CD14-positive monocyte (primary cell): ENCODE data around the gene CRB2. TPM values are rescaled to one million over a fixed set of nuclear protein-coding genes. Genes with fewer than 3 reads are reported as not detected.

Source experiments
- DNase-seq, 3 donors: peaks; one replicate each; pipeline ENCODE4 v3.0.0-alpha.2; 2011 to 2022
- H2AFZ ChIP-seq: 2 replicates; pipeline ENCODE4 v1.6.0; 2012; ENCODE audit warnings: mild to moderate bottlenecking, low read depth, low read length, inconsistent platforms; ENCODE audit not compliant: insufficient read depth, poor library complexity, severe bottlenecking
- H3K27ac ChIP-seq, 2 donors: 1 replicate in 1 of 2; 2 replicates in 1 of 2; pipeline ENCODE4 v1.5.1; 2012 to 2013; ENCODE audit warnings: low read length in 2 of 2, control low read depth in 1 of 2, inconsistent platforms in 1 of 2, low read depth in 1 of 2, mild to moderate bottlenecking in 1 of 2
- H3K27me3 ChIP-seq, 2 donors: one replicate each; pipeline versions ENCODE4 v1.6.0 to v1.6.1; 2011 to 2013; ENCODE audit warnings: low read length in 2 of 2; ENCODE audit not compliant: control insufficient read depth in 2 of 2, insufficient read depth in 2 of 2
- H3K36me3 ChIP-seq, 2 donors: replicated peaks in 1 of 2; 1 replicate in 1 of 2; 2 replicates in 1 of 2; pipeline versions ENCODE4 v1.5.1 to v1.6.1; 2012 to 2013; ENCODE audit warnings: low read length in 2 of 2, control low read depth in 1 of 2, inconsistent platforms in 1 of 2, mild to moderate bottlenecking in 1 of 2; ENCODE audit not compliant: insufficient read depth in 2 of 2, control insufficient read depth in 1 of 2
- H3K4me1 ChIP-seq, 2 donors: 1 replicate in 1 of 2; 2 replicates in 1 of 2; pipeline versions ENCODE4 v1.5.1 to v1.6.1; 2012 to 2013; ENCODE audit warnings: low read length in 2 of 2, control low read depth in 1 of 2, inconsistent platforms in 1 of 2, mild to moderate bottlenecking in 1 of 2, moderate library complexity in 1 of 2; ENCODE audit not compliant: insufficient read depth in 2 of 2, control insufficient read depth in 1 of 2
- H3K4me2 ChIP-seq: replicated peaks from 2 replicates; pipeline ENCODE3; 2012; ENCODE audit warnings: low read length, moderate library complexity, mild to moderate bottlenecking; ENCODE audit not compliant: poor library complexity, severe bottlenecking; ENCODE audit errors: extremely low read depth
- H3K4me3 ChIP-seq, 3 experiments: fragments of 200-600 bp in 1 of 3; sonication (generic) in 1 of 3; replicated peaks in 1 of 3; 1 replicate in 2 of 3; 2 replicates in 1 of 3; pipeline ENCODE4 v1.5.1; 2011 to 2013; ENCODE audit warnings: low read length in 3 of 3, mild to moderate bottlenecking in 3 of 3, control low read depth in 2 of 3, low read depth in 2 of 3, inconsistent platforms in 1 of 3, moderate library complexity in 1 of 3
- H3K79me2 ChIP-seq: 2 replicates; pipeline ENCODE4 v1.6.0; 2012; ENCODE audit warnings: mild to moderate bottlenecking, control low read depth, inconsistent platforms, low read length, moderate library complexity; ENCODE audit not compliant: insufficient read depth
- H3K9ac ChIP-seq: 2 replicates; pipeline ENCODE4 v1.6.0; 2017; ENCODE audit warnings: low read length, mild to moderate bottlenecking; ENCODE audit not compliant: insufficient read depth, poor library complexity, severe bottlenecking
- H3K9me3 ChIP-seq, 2 donors: replicated peaks in 1 of 2; 1 replicate in 1 of 2; 2 replicates in 1 of 2; pipeline versions ENCODE4 v1.5.1 to v1.6.1; 2012 to 2013; ENCODE audit warnings: low read length in 2 of 2, control low read depth in 1 of 2; ENCODE audit not compliant: control insufficient read depth in 1 of 2, insufficient read depth in 1 of 2
- H4K20me1 ChIP-seq: 2 replicates; pipeline ENCODE4 v1.6.0; 2012; ENCODE audit warnings: mild to moderate bottlenecking, low read length, control low read depth, moderate library complexity; ENCODE audit not compliant: insufficient read depth
- H3K27ac Mint-ChIP-seq, 7 donors: one replicate each; pipeline ENCODE4 v1.8.0; 2020; ENCODE audit warnings: mild to moderate bottlenecking in 7 of 7, mixed read lengths in 7 of 7, moderate library complexity in 6 of 7, inconsistent platforms in 2 of 7
- H3K27me3 Mint-ChIP-seq, 3 donors: one replicate each; pipeline ENCODE4 v1.8.0; 2021 to 2022; ENCODE audit warnings: low read depth in 3 of 3, mild to moderate bottlenecking in 3 of 3, mixed read lengths in 3 of 3, moderate library complexity in 3 of 3, inconsistent platforms in 1 of 3
- H3K36me3 Mint-ChIP-seq, 2 donors: one replicate each; pipeline ENCODE4 v1.8.0; 2020; ENCODE audit warnings: mixed read lengths in 2 of 2, inconsistent platforms in 1 of 2, mild to moderate bottlenecking in 1 of 2
- H3K4me1 Mint-ChIP-seq: one replicate; pipeline ENCODE4 v1.8.0; 2020; ENCODE audit warnings: mild to moderate bottlenecking, mixed read lengths
- H3K4me3 Mint-ChIP-seq, 2 donors: one replicate each; pipeline ENCODE4 v1.8.0; 2020; ENCODE audit warnings: mild to moderate bottlenecking in 2 of 2, mixed read lengths in 2 of 2, moderate library complexity in 1 of 2
- H3K9me3 Mint-ChIP-seq, 7 donors: one replicate each; pipeline ENCODE4 v1.8.0; 2020 to 2022; ENCODE audit warnings: mixed read lengths in 7 of 7, mild to moderate bottlenecking in 6 of 7, moderate library complexity in 6 of 7, inconsistent platforms in 2 of 7
- WGBS: methylation state at CpG from one replicate; pipeline ENCODE4 v1.1.5; 2013; ENCODE audit warnings: missing lambda C conversion rate; ENCODE audit not compliant: insufficient coverage; 5-methylcytosine and 5-hydroxymethylcytosine counted together
- intact Hi-C, 2 donors: fragments of 100-400 bp; cut with micrococcal nuclease; formaldehyde crosslinking; loops; one replicate each; pipeline versions ENCODE4 v1.15.0 to v1.15.1; 2023
- polyA plus RNA-seq, 3 donors: library from polyadenylated mRNA; depleted of rRNA in 1 of 3; unstranded in 2 of 3; stranded (reverse) in 1 of 3; fragments of 300-500 nt in 2 of 3; fragments of >200 nt in 1 of 3; fragmentation: Illumina TruSeq in 2 of 3; gene quantifications; 1 replicate in 2 of 3; 2 replicates in 1 of 3; pipeline ENCODE4 v1.2.3, GENCODE V29; 2012 to 2021
- TF ChIP-seq, protein P1 (sequence below): fragments of 200-600 bp; IDR thresholded peaks from one replicate; pipeline ENCODE4 v1.8.0; 2022; ENCODE audit warnings: antibody characterized with exemption, mild to moderate bottlenecking

The CRB2 gene
- polyA plus RNA-seq, 3 donors: not detected

DNA sequence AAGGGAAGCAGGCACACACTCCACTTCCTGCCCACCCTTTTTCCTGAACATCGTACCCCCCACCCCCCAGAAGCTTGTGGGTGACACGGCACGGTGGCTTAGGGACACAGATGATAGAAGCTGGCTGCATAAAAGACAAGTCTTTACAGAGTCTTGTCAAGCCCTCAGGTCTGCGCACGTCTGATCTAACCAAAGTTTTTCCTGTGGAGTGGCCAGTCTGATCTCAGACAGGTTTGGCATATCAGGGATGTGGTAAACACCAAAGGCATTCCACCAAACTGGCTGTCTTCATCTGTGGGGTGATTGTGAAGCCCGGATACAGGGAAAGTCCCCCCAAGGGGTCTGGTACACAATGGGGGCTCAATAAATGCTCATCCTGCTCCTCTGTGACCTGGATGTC is 50.0 kb downstream of the CRB2 start:
- H4K20me1 ChIP-seq: peaks cover 31% of the 10 kb centered on the region
- no peaks in the 10 kb centered on the region for H3K4me1 Mint-ChIP-seq
- no peak overlapping the region for H3K4me2 ChIP-seq
- intact Hi-C loops: no loop called here
- peaks cover 46 to 77% of the 10 kb centered on the region in 2 donors for H3K36me3 ChIP-seq
- no peaks in the 10 kb centered on the region for H3K9me3 ChIP-seq
- peak overlapping the region in 1 of 7 donors; percentile 50 for H3K27ac Mint-ChIP-seq
- TF ChIP-seq, protein P1, sequence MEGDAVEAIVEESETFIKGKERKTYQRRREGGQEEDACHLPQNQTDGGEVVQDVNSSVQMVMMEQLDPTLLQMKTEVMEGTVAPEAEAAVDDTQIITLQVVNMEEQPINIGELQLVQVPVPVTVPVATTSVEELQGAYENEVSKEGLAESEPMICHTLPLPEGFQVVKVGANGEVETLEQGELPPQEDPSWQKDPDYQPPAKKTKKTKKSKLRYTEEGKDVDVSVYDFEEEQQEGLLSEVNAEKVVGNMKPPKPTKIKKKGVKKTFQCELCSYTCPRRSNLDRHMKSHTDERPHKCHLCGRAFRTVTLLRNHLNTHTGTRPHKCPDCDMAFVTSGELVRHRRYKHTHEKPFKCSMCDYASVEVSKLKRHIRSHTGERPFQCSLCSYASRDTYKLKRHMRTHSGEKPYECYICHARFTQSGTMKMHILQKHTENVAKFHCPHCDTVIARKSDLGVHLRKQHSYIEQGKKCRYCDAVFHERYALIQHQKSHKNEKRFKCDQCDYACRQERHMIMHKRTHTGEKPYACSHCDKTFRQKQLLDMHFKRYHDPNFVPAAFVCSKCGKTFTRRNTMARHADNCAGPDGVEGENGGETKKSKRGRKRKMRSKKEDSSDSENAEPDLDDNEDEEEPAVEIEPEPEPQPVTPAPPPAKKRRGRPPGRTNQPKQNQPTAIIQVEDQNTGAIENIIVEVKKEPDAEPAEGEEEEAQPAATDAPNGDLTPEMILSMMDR: no peak
- H3K9me3 Mint-ChIP-seq: no peaks in the 10 kb centered on the region
- H2AFZ ChIP-seq: no peak overlapping the region
- no peaks in the 10 kb centered on the region for H3K4me1 ChIP-seq
- H3K36me3 Mint-ChIP-seq: peaks cover 52 to 72% of the 10 kb centered on the region in 2 donors
- peaks cover 0 to 2% (median 0%) of the 10 kb centered on the region in 3 donors for H3K27me3 Mint-ChIP-seq
- H3K9ac ChIP-seq: no peak overlapping the region
- no peak overlapping the region for H3K4me3 ChIP-seq
- 94% methylated on average over 3 of the region's 6 CpGs for WGBS
- no peaks in the 10 kb centered on the region for H3K27me3 ChIP-seq
- H3K4me3 Mint-ChIP-seq: no peak overlapping the region
- no peaks in the 10 kb centered on the region for H3K79me2 ChIP-seq
- H3K27ac ChIP-seq: no peak overlapping the region
- no peak for DNase-seq

DNA sequence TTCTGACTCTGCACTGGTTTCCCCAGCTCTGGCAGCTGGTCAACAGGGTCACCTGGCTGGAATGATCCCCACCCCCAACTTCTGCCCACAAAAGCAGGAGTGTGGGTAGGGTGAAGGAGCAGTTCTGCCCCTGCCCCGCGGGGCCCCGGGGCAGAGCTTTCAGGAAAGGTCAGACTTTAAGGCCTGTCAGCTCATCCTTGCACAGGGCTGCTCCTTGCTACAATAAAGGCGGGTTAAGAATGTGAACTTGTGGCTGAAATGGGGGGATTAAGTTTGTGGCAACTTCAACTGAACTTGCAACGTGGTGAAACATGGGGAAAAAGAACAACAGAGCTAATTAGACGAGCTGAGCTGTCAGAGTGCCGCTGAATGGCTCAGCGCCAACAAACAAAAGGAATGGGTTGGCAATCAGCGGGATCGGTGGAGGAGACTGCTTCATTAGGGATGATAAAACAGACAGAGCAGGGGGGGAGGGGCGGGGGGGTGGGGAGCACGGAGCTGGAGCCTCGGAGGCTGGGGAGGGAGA is 50.8 kb downstream of the CRB2 start:
- no peaks in the 10 kb centered on the region for H3K4me1 Mint-ChIP-seq
- peaks cover 26% of the 10 kb centered on the region for H4K20me1 ChIP-seq
- peaks cover 51 to 72% of the 10 kb centered on the region in 2 donors for H3K36me3 Mint-ChIP-seq
- no peaks in the 10 kb centered on the region for H3K9me3 Mint-ChIP-seq
- 93% methylated on average over 7 of the region's 13 CpGs for WGBS
- H3K27ac ChIP-seq: no peak overlapping the region
- no peak overlapping the region for H3K9ac ChIP-seq
- DNase-seq: no peak
- H3K4me1 ChIP-seq: no peaks in the 10 kb centered on the region
- no peaks in the 10 kb centered on the region for H3K9me3 ChIP-seq
- no peak overlapping the region for H2AFZ ChIP-seq
- TF ChIP-seq, protein P1: no peak
- no peak overlapping the region for H3K4me2 ChIP-seq
- peaks cover 0 to 2% (median 0%) of the 10 kb centered on the region in 3 donors for H3K27me3 Mint-ChIP-seq
- H3K79me2 ChIP-seq: no peaks in the 10 kb centered on the region
- no peak overlapping the region for H3K4me3 ChIP-seq
- intact Hi-C loops: no loop called here
- peaks cover 45 to 77% of the 10 kb centered on the region in 2 donors for H3K36me3 ChIP-seq
- no peak overlapping the region for H3K4me3 Mint-ChIP-seq
- peak overlapping the region in 2 of 7 donors; percentile 22 to 60 for H3K27ac Mint-ChIP-seq
- no peaks in the 10 kb centered on the region for H3K27me3 ChIP-seq
